Right lung (tissue), 5 donors: ENCODE measurements around the gene EPG5. TPM values are rescaled to one million over a fixed set of nuclear protein-coding genes. Genes with fewer than 3 reads are reported as not detected.
"Not testable (repeated sequence)": the region's sequence is repeated elsewhere in the genome, so short reads cannot be mapped to it uniquely, and the experiment has no call there.

Source experiments
- DNase-seq, 2 donors: peaks; one replicate each; pipeline ENCODE4 v3.0.0-alpha.2; 2013
- polyA plus RNA-seq, 5 donors: library from polyadenylated mRNA; unstranded; fragments of 120-200 nt; gene quantifications; one replicate each; pipeline versions ENCODE4 v1.2.1 to v1.2.3, GENCODE V29; 2013; ENCODE audit warnings: inconsistent platforms in 1 of 5, low replicate concordance in 1 of 5; ENCODE audit not compliant: insufficient read length in 5 of 5, insufficient read depth in 1 of 5

Gene EPG5
- polyA plus RNA-seq, 5 donors: 19.4 to 34.6 (median 33.6) TPM

- no peak for DNase-seq
These were observed 128.6 kb downstream of the EPG5 start for GRCh38 chr18:45838302-45839070.

DNA sequence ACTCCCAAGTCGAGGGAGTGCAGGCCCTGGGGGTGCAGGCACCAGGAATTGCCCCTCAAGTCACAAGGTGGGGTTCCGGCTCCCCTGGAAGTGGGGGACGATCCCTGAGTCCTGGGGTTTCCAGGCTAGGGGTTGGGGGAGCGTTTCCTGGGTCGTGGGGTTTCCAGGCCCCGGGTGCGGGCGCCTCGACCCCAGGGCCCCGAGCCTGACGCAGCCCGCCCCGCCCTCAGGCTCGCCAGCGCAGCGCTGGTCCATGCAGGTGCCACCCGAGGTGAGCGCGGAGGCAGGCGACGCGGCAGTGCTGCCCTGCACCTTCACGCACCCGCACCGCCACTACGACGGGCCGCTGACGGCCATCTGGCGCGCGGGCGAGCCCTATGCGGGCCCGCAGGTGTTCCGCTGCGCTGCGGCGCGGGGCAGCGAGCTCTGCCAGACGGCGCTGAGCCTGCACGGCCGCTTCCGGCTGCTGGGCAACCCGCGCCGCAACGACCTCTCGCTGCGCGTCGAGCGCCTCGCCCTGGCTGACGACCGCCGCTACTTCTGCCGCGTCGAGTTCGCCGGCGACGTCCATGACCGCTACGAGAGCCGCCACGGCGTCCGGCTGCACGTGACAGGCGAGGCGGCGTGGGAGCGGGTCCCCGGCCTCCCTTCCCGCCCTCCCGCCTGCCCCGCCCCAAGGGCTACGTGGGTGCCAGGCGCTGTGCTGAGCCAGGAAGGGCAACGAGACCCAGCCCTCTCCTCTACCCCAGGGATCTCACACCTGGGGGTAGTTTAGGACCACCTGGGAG lies 129.7 kb downstream of the EPG5 start:
- DNase-seq: peak in 1 of 2 donors; percentile 45

GRCh38 chr18:45836242-45837205 lies 130.6 kb downstream of the EPG5 start:
- DNase-seq: no peak

DNA sequence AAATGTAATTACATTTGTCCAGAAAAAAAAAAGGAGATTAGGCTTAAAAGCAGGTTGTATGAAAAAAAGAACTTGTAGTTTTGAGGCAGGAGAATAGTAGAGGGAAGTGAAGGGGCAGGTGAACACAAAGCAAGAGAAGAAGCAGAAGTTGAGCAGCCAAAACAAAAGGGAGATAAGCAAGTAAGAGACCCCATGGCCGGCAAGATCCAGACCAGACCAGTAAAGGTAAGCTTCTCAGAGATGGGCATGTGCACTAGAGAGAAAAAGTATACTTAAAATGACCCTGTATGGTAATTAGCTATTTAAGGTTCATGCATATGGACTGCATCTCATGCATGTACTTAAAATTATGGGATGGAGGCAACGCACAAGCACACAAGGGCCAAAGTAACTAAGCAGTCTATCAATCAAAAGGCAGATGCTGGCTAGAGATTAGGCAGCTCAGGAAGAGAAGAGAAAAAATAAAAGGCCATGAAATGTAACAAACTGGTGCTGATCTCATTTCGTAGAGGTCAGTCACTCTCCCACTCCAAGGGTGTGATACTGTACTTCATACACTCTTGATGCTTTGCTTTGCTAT lies 132.0 kb downstream of the EPG5 start:
- no peak for DNase-seq

GRCh38 chr18:45834306-45834705 lies 132.8 kb downstream of the EPG5 start:
- DNase-seq: no peak

- DNase-seq: no peak
These were observed 133.3 kb downstream of the EPG5 start for GRCh38 chr18:45833846-45834245.

DNA sequence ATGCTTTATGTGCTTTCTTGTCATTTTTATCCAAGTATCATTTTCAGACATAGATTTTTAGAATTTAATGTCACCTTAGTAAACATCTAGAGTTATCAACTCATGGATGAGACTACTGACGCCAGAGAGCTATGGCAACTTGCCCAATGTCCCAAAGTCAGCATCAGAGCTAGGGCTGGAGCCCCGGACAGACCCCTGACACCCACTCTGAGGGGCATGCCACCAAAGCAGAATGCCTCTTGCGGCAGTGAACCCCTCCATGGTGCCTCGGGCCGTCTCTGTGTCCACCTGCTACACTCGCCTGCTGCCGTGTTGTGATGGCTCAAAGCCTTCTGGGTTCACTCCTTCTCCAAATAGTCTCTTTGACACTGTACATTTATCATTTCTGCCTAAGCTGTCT lies 136.2 kb downstream of the EPG5 start:
- no peak for DNase-seq

DNA sequence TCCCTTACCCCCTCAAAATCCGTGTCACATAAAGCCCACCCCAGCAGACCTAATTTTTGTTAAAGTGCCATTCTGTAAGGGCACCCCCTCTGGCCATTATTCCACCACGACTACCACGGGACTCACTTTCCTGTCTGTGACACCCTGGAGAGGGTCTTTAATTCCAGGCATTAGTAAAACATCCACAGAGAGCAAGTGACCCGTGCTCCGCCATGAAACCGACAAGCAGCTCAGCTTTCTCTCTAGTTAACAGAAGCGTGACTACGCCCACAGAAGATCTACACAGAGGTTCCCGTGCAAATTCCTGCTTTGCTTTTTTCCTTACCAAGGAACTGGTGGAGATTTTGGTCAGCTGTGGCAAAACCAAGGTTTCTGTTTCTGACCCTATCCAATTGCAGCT lies 137.3 kb downstream of the EPG5 start:
- DNase-seq: no peak

DNA sequence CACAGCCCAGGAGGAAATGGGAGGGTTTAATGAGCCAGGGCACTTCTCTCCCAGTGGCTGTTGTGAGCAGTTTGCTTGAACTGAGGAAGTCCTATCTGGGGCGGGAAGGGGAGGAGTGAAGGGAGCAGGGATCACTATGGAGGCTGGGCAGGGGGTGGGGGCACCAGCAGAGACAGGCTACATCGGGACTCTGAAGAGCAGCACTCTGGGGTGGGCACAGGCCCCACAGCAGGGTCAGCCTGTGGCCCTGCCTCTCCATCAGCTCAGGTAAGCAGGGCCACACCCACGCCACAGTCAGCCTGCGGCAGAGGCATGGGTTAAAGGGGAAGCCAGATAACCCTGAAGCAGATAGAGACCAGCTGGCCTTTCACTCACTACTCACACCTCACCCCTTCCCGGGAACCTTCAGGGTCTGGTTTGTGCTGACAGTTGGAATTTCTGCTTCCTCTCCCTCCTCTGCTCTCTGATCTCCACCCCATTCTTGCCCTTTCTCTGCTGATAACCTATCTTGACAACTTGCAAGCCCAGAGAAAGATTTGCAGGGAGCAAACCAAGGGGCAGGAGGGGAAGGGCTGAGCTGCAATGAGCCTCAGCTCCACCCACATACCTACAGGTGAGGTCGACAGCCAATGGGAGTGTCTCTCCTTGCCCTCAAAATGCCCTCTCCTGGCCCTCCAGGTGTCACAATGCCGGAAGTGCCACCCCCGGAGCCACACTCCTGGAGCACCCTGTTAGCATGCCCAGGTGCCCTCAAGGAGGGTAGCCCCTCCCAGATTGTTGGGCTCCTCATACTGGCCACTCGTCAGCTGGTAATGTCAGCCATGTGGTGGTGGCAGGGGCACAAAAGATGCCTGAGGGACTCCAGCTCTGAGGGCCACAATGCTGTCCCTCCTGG lies 138.0 kb downstream of the EPG5 start:
- DNase-seq: no peak

- DNase-seq: not testable (repeated sequence)
These were observed 140.4 kb downstream of the EPG5 start for GRCh38 chr18:45826716-45827115.

GRCh38 chr18:45826084-45826483 lies 141.0 kb downstream of the EPG5 start:
- no peak for DNase-seq

DNA sequence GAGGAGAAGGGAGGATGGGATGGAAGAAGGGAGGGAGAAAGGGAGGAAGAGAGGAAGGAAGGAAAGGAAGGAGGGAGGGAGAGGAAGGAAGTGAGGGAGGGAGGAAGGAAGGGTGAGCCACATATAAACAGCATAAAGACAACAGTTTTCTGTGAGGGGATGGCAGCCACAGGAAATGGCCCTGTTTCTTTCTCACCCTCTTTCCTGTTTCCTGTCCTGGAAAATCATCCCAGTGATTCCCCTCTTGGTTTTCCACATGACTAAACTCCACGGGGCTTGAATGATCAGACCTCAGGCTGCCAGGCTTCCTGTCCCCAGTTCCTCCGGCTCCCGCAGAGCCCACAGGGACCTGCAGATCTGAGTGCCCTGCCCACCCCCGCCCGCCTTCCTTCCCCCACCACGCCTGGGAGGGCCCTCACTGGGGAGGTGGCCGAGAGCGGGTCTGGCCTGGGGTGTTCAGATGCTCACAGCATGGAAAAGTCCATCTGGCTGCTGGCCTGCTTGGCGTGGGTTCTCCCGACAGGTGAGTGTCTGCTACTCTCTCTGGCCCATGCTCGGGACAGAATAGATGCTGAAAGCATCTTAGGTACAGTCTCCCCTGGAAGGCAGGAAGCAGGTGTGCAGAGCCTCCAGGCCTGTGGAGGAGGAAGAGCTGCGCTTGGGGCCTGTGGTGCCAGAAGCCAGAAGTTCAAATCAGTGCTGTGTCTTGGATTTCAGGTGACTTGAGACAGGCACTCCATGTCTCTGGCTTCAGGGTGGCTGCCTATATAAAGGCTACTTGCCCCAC lies 141.7 kb downstream of the EPG5 start, which contains the start of gene SIGLEC15:
SIGLEC15 (plus strand) TSS at position 418 of the 787 bp plus-strand sequence; CDS start at position 472, 54 bp downstream.
- DNase-seq: no peak

GRCh38 chr18:45821711-45822110 lies 145.4 kb downstream of the EPG5 start:
- DNase-seq: no peak

- DNase-seq: no peak
These were observed 146.1 kb downstream of the EPG5 start for GRCh38 chr18:45821026-45821425.

- no peak for DNase-seq
These were observed 146.9 kb downstream of the EPG5 start for GRCh38 chr18:45820106-45820745.

GRCh38 chr18:45818765-45819164 lies 148.4 kb downstream of the EPG5 start:
- DNase-seq: not testable (repeated sequence)

GRCh38 chr18:45817543-45817942 lies 149.6 kb downstream of the EPG5 start:
- no peak for DNase-seq

DNA sequence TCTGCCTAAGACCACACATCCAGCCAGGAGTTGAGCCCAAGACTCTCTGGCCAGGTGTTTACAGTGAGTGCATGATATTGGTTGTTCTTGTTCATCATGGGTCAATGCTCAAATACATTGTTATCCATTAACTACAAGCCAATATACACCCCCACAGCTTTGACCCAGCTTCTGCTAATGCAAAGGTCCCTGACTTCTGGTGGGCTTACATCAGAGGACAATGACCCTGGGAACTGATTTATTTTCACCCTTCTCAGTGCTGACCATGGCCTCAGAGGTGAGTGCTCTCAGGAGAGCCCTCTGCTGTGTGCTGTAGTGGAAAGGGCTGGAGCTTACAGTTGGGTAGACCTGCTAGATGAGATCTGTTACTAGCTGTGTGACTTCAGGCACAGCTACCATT lies 152.4 kb downstream of the EPG5 start:
- not testable (repeated sequence) for DNase-seq

DNA sequence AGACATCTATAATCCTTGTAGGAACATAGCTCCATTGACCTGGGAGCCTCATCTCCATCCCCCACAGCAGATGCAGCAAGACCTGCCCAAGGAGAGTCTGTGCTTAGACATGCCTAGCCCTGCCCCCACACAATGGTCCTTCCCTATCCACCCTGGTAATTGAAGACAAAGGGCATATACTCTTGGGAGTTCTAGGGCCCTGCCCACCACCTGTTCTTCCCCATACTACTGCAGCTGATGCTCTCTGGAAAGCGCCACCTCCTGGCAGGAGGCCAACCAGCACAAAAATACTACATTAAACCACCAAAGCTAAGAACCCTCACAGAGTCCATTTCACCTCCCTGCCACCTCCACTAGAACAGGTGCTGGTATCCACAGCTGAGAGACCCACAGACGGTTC lies 160.0 kb downstream of the EPG5 start:
- not testable (repeated sequence) for DNase-seq
